ENCODE results near the gene SLC35A4. TPM values are rescaled to one million over a fixed set of nuclear protein-coding genes. Genes with fewer than 3 reads are reported as not detected.

The SLC35A4 gene
- total and polyA plus RNA-seq, 2 of the 13 experiments (the other 11 are each of a cell fraction or from before 2014, with no cell fraction given), result 0.71 to 4.0 TPM

- in situ Hi-C loops (cut with HindIII; ENCODE audit: extremely low pct_ligation_motif_present, low pct_unique_long_range_greater_than_20kb) (no loop called here), intact Hi-C loops (cut with micrococcal nuclease; ENCODE audit: unreplicated experiment) (no loop called here)
- Histone ChIP-seq H4K20me1 (ENCODE audit: insufficient read depth, low read length) (no peaks in the 10 kb centered on the region), H3K9ac (ENCODE audit: insufficient read depth, low read depth, low read length) (no peak overlapping the region), H3K9me3 (ENCODE audit: low read length) (no peaks in the 10 kb centered on the region), H3K27me3 (ENCODE audit: control insufficient read depth in 1 of 2, insufficient read depth in 2 of 2, low read length in 2 of 2) (no peaks in the 10 kb centered on the region), H3K79me2 (ENCODE audit: insufficient read depth, low read length) (no peaks in the 10 kb centered on the region), H3K4me1 (ENCODE audit: insufficient read depth, low read length) (peaks cover 73% of the 10 kb centered on the region), H2AFZ (ENCODE audit: low read length) (no peak overlapping the region), H3K4me2 (ENCODE audit: low read depth, low read length) (no peak overlapping the region), H3K36me3 (replicated peaks in 1 of 2; ENCODE audit: control insufficient read depth in 1 of 2, insufficient read depth in 2 of 2, low read length in 2 of 2) (no peaks in the 10 kb centered on the region), H3K4me3 (replicated peaks in 1 of 3; ENCODE audit: insufficient read depth in 1 of 3, low read depth in 2 of 3, low read length in 3 of 3) (no peak overlapping the region), H3K27ac (ENCODE audit: extremely low read length, insufficient read depth, low read length) (no peak overlapping the region)
- DNase-seq (ENCODE audit: low spot score) (no peak), ATAC-seq (no peak), FAIRE-seq (no peak)
- ChIA-PET CTCF (ENCODE audit: low intra/inter-chr PET ratio, low total read pairs) (no interaction called here), POLR2A (no interaction called here)
- no TSS peak for BruUV-seq (replicated peaks)
- TF ChIP-seq KLF13 (CRISPR knock-in tag; IDR thresholded peaks at IDR 0.05) (no peak), PHF21A (CRISPR knock-in tag; IDR thresholded peaks at IDR 0.05) (no peak), UBTF (CRISPR knock-in tag; IDR thresholded peaks at IDR 0.05) (no peak), MXD4 (CRISPR knock-in tag; IDR thresholded peaks at IDR 0.05) (no peak), ZBTB26 (CRISPR knock-in tag; IDR thresholded peaks at IDR 0.05; ENCODE audit: borderline replicate concordance) (no peak)
These were observed 44.1 kb downstream of the SLC35A4 start for GRCh38 chr5:140608722-140609121.

GRCh38 chr5:140609126-140609525, 44.5 kb downstream of the SLC35A4 start:
- 70% methylated on average over 2 of the region's 4 CpGs for WGBS (ENCODE audit: low lambda C conversion rate)
- Histone ChIP-seq H3K27me3 (ENCODE audit: control insufficient read depth in 1 of 2, insufficient read depth in 2 of 2, low read length in 2 of 2) (no peaks in the 10 kb centered on the region), H3K4me1 (ENCODE audit: insufficient read depth, low read length) (peaks cover 73% of the 10 kb centered on the region), H3K79me2 (ENCODE audit: insufficient read depth, low read length) (no peaks in the 10 kb centered on the region), H2AFZ (ENCODE audit: low read length) (no peak overlapping the region), H3K4me3 (replicated peaks in 1 of 3; ENCODE audit: insufficient read depth in 1 of 3, low read depth in 2 of 3, low read length in 3 of 3) (no peak overlapping the region), H3K36me3 (replicated peaks in 1 of 2; ENCODE audit: control insufficient read depth in 1 of 2, insufficient read depth in 2 of 2, low read length in 2 of 2) (no peaks in the 10 kb centered on the region), H4K20me1 (ENCODE audit: insufficient read depth, low read length) (no peaks in the 10 kb centered on the region), H3K4me2 (ENCODE audit: low read depth, low read length) (no peak overlapping the region), H3K9me3 (ENCODE audit: low read length) (no peaks in the 10 kb centered on the region), H3K27ac (ENCODE audit: extremely low read length, insufficient read depth, low read length) (no peak overlapping the region), H3K9ac (ENCODE audit: insufficient read depth, low read depth, low read length) (no peak overlapping the region)
- no TSS peak for BruUV-seq (replicated peaks)
- ATAC-seq (no peak), FAIRE-seq (no peak), DNase-seq (ENCODE audit: low spot score) (no peak)
- POLR2A ChIA-PET, result interaction anchor here (1.5 kb wide), 1 partner anchor 39 kb away, joined by 5 read pairs; the partner anchor contains the start of genes IK and NDUFA2
- TF ChIP-seq SMAD9 (CRISPR knock-in tag; IDR thresholded peaks at IDR 0.05), result no peak
- TF ChIP-seq KLF16 (CRISPR knock-in tag; IDR thresholded peaks at IDR 0.05), result no peak
- TF ChIP-seq HOXA9 (CRISPR knock-in tag; IDR thresholded peaks at IDR 0.05; ENCODE audit: borderline replicate concordance), result no peak
- in situ Hi-C loops (cut with HindIII; ENCODE audit: extremely low pct_ligation_motif_present, low pct_unique_long_range_greater_than_20kb) (no loop called here), intact Hi-C loops (cut with micrococcal nuclease; ENCODE audit: unreplicated experiment) (no loop called here)
- CTCF ChIA-PET (ENCODE audit: low intra/inter-chr PET ratio, low total read pairs), result no interaction called here

All from HepG2 (cell line).